Adipocyte (in vitro differentiated cells): Measurements from ENCODE around the gene CPM.
A peak's percentile ranks its signal among the peaks of the same experiment; 100 is the strongest.
"Not testable (repeated sequence)": the region's sequence is repeated elsewhere in the genome, so short reads cannot be mapped to it uniquely, and the experiment has no call there.

Experiments used
- DNase-seq: peaks from one replicate; pipeline ENCODE4 v3.0.0-alpha.2; 2015; ENCODE audit warnings: low read depth
- H3K27me3 ChIP-seq: replicated peaks from 2 replicates; pipeline ENCODE4 v1.7.0; 2013; ENCODE audit warnings: mild to moderate bottlenecking, low read length, moderate library complexity; ENCODE audit not compliant: control insufficient read depth, insufficient read depth
- H3K36me3 ChIP-seq: 2 replicates; pipeline ENCODE4 v1.7.0; 2013; ENCODE audit warnings: low read length, mild to moderate bottlenecking, moderate library complexity; ENCODE audit not compliant: control insufficient read depth, insufficient read depth, severe bottlenecking
- H3K4me1 ChIP-seq: 2 replicates; pipeline ENCODE4 v1.7.0; 2013; ENCODE audit warnings: mild to moderate bottlenecking, low read length, moderate library complexity; ENCODE audit not compliant: control insufficient read depth, insufficient read depth
- H3K4me3 ChIP-seq: 2 replicates; pipeline ENCODE4 v1.7.0; 2013; ENCODE audit warnings: mild to moderate bottlenecking, low read length, moderate library complexity
- H3K9ac ChIP-seq: 2 replicates; pipeline ENCODE4 v1.7.0; 2013; ENCODE audit warnings: mild to moderate bottlenecking, low read length, moderate library complexity
- H3K9me3 ChIP-seq: 2 replicates; pipeline ENCODE4 v1.7.0; 2013; ENCODE audit warnings: mild to moderate bottlenecking, low read length, moderate library complexity; ENCODE audit not compliant: control insufficient read depth

CPM gene

GRCh38 chr12:68863886-68864454 is 69.0 kb downstream of the CPM start:
- DNase-seq, result peak; percentile 86

GRCh38 chr12:68863109-68863770 is 69.7 kb downstream of the CPM start:
- H3K36me3 ChIP-seq, result peaks cover 65% of the 10 kb centered on the region
- no peaks in the 10 kb centered on the region for H3K27me3 ChIP-seq
- no peak for DNase-seq
- no peak overlapping the region for H3K4me3 ChIP-seq
- H3K9me3 ChIP-seq, result no peaks in the 10 kb centered on the region
- peaks cover 10% of the 10 kb centered on the region for H3K4me1 ChIP-seq
- peak overlapping the region; percentile 1 for H3K9ac ChIP-seq

More at GRCh38 chr12:68863886-68864454, 69.0 kb downstream of the CPM start:
- peaks cover 66% of the 10 kb centered on the region for H3K36me3 ChIP-seq
- H3K9me3 ChIP-seq, H3K27me3 ChIP-seq, H3K4me1 ChIP-seq, H3K4me3 ChIP-seq: not testable (repeated sequence)
- peak overlapping the region; percentile 1 for H3K9ac ChIP-seq

GRCh38 chr12:68861890-68862289 is 71.1 kb downstream of the CPM start:
- H3K9me3 ChIP-seq, result no peaks in the 10 kb centered on the region
- H3K4me3 ChIP-seq, result no peak overlapping the region
- peaks cover 63% of the 10 kb centered on the region for H3K36me3 ChIP-seq
- no peak for DNase-seq
- H3K27me3 ChIP-seq, result no peaks in the 10 kb centered on the region
- no peak overlapping the region for H3K9ac ChIP-seq
- H3K4me1 ChIP-seq, result peaks cover 10% of the 10 kb centered on the region

- Histone ChIP-seq H3K4me3 (no peak overlapping the region), H3K27me3 (no peaks in the 10 kb centered on the region), H3K36me3 (peaks cover 55% of the 10 kb centered on the region), H3K4me1 (no peaks in the 10 kb centered on the region), H3K9me3 (no peaks in the 10 kb centered on the region), H3K9ac (no peak overlapping the region)
- DNase-seq, result peak; percentile 26
These were observed 76.5 kb downstream of the CPM start for GRCh38 chr12:68856510-68856909.

- H3K4me1 ChIP-seq, result no peaks in the 10 kb centered on the region
- no peaks in the 10 kb centered on the region for H3K9me3 ChIP-seq
- no peak for DNase-seq
- H3K27me3 ChIP-seq, result no peaks in the 10 kb centered on the region
- H3K36me3 ChIP-seq, result peaks cover 54% of the 10 kb centered on the region
- H3K4me3 ChIP-seq, result no peak overlapping the region
- no peak overlapping the region for H3K9ac ChIP-seq
These were observed 77.2 kb downstream of the CPM start for GRCh38 chr12:68855771-68856170.

- Histone ChIP-seq H3K27me3 (no peaks in the 10 kb centered on the region), H3K36me3 (peaks cover 47% of the 10 kb centered on the region), H3K9ac (no peak overlapping the region), H3K4me1 (peaks cover 4% of the 10 kb centered on the region), H3K4me3 (no peak overlapping the region), H3K9me3 (no peaks in the 10 kb centered on the region)
- no peak for DNase-seq
These were observed 77.9 kb downstream of the CPM start for GRCh38 chr12:68855111-68855510.

GRCh38 chr12:68854554-68854953 is 78.4 kb downstream of the CPM start:
- H3K9ac ChIP-seq, result no peak overlapping the region
- no peaks in the 10 kb centered on the region for H3K27me3 ChIP-seq
- peaks cover 4% of the 10 kb centered on the region for H3K4me1 ChIP-seq
- DNase-seq, result no peak
- H3K36me3 ChIP-seq, result peaks cover 47% of the 10 kb centered on the region
- H3K4me3 ChIP-seq, result no peak overlapping the region
- no peaks in the 10 kb centered on the region for H3K9me3 ChIP-seq

- Histone ChIP-seq H3K27me3 (no peaks in the 10 kb centered on the region), H3K4me3 (no peak overlapping the region), H3K4me1 (peaks cover 4% of the 10 kb centered on the region), H3K36me3 (peaks cover 43% of the 10 kb centered on the region), H3K9ac (no peak overlapping the region), H3K9me3 (no peaks in the 10 kb centered on the region)
- no peak for DNase-seq
These were observed 78.9 kb downstream of the CPM start for GRCh38 chr12:68854078-68854468.

- H3K4me3 ChIP-seq, result no peak overlapping the region
- peaks cover 4% of the 10 kb centered on the region for H3K4me1 ChIP-seq
- no peak for DNase-seq
- H3K9me3 ChIP-seq, result no peaks in the 10 kb centered on the region
- H3K9ac ChIP-seq, result no peak overlapping the region
- no peaks in the 10 kb centered on the region for H3K27me3 ChIP-seq
- H3K36me3 ChIP-seq, result peaks cover 39% of the 10 kb centered on the region
These were observed 79.4 kb downstream of the CPM start for GRCh38 chr12:68853396-68854077.

GRCh38 chr12:68851592-68852306 is 81.2 kb downstream of the CPM start:
- peaks cover 4% of the 10 kb centered on the region for H3K4me1 ChIP-seq

GRCh38 chr12:68850390-68850789 is 82.6 kb downstream of the CPM start:
- H3K36me3 ChIP-seq, result peaks cover 9% of the 10 kb centered on the region
- H3K27me3 ChIP-seq, result no peaks in the 10 kb centered on the region
- no peak overlapping the region for H3K4me3 ChIP-seq
- H3K4me1 ChIP-seq, result peaks cover 4% of the 10 kb centered on the region
- no peak overlapping the region for H3K9ac ChIP-seq
- H3K9me3 ChIP-seq, result no peaks in the 10 kb centered on the region
- no peak for DNase-seq

More at GRCh38 chr12:68851592-68852306, 81.2 kb downstream of the CPM start:
- H3K27me3 ChIP-seq, result no peaks in the 10 kb centered on the region
- no peaks in the 10 kb centered on the region for H3K9me3 ChIP-seq
- no peak for DNase-seq
- H3K9ac ChIP-seq, result no peak overlapping the region
- H3K4me3 ChIP-seq, result no peak overlapping the region
- H3K36me3 ChIP-seq, result peaks cover 23% of the 10 kb centered on the region
